ENCODE measurements around the gene NAALADL1.
A peak's percentile ranks its signal among the peaks of the same experiment; 100 is the strongest.

The NAALADL1 gene

GRCh38 chr11:65083134-65083833, 24.9 kb upstream of the NAALADL1 start:
- no peak for DNase-seq

DNA sequence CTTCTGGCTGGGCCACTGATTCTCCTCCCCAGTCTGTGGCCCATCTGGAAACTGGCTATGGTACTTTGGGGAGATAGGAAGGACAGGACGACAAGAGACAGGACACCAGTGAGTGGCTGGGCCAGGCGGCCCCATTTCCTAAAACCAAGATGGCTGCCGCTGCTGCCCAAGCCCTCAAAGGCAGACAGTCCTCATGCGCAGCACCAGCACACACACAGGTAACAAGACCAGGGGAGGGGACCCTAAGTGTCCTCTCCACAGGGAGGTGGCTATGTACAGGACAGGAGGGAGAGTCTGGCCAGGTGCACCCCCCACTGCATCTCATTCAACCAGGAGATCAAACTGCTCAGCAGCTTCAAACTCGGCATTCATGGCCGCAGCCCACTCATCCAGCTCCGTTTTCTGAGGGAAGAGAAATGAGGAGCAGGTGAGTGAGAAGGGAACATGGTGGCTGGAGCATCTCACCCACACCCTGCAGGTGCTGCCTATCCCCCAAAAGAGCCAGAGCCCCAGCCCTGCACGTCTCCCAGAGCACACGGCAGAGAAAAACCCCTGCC, 20.5 kb upstream of the NAALADL1 start:
- no peak for DNase-seq

DNA sequence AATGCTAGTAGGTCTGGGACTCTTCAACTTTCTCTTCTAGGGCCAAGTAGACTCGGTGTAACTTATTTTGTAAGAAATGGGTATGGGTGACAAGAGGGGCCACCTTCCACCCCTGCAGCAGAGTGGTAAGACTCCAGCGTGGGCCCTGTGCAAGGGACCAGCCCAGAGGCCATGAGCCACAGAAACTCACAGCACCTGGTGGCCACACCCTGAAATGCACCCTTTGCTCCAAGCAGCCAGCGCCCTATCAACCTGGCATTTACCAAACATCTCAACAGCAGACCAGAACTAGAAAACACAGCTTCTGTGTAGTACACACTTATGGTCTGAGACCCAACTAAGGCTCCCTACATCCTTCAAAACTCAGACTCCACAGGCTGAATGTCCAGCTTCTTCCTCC, 19.8 kb upstream of the NAALADL1 start:
- DNase-seq = no peak

DNA sequence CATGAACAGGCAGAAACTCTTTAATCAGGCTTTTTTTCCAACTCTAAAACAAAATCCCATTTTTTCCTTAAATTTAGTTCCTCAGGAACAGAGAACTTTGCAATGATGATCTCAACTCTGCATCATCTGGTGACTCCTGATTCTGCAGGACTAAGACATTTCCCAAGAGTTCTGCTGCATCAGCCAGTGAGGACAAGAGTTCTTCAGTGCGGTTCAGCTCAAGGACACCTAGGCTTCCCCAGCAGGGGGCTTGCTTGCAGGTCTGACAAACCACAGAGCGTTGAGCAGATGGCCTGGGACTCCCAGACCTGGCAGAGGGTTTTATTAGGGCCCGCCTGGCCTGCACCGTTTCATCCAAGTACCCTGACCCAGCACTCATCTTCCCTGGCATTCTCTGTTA, 19.1 kb upstream of the NAALADL1 start:
- DNase-seq = no peak

DNA sequence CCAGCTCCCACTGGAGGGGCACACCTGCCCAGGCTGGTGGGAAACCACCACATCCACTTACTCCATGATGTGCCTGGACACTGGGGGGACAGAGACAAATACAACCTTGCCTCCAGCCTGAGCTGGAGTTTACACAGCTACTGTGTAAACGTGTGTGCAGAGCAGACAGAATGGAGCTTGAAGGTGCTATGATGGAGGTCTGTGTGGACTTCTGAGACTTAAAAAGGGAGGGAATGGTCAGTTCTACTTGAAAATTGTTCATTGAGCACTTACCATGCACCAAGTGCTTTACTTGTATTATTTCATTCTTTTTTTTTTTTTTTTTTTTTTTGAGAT, 14.2 kb upstream of the NAALADL1 start:
- no peak for DNase-seq

DNA sequence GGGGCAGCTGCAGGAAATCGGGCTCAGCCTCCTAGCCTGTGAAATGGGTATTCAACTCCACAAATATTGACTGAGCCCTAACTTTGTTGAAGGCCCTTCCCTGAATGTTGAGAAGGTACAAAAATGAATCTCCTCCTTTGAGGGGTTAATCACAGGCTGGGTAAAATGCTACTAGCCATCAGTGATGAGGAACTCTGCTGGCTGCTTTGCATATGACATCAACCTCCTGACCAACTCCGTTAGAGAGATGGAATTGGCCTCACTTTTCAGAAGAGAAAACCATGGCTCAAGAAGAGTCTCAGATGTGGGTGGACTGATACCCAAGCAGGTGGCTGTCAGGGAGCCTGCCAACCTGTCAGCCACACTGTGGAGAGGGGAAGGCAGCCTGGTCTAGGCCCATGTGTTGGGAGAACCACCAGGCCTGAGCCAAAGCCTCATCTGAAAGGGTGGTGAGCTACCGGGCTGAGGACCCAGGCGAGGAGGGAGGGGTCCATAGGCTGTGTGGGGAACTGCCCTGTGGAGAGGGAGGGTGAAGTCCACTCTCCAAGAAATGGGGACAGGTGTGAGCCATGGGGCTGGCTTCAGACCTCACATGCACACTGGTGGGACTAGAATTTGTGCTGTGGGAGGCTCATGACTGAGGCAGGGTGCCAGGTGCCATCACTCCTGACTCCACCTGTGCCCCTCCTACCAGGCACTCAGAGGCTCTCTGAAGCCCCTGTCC, 13.7 kb upstream of the NAALADL1 start:
- DNase-seq = no peak

DNA sequence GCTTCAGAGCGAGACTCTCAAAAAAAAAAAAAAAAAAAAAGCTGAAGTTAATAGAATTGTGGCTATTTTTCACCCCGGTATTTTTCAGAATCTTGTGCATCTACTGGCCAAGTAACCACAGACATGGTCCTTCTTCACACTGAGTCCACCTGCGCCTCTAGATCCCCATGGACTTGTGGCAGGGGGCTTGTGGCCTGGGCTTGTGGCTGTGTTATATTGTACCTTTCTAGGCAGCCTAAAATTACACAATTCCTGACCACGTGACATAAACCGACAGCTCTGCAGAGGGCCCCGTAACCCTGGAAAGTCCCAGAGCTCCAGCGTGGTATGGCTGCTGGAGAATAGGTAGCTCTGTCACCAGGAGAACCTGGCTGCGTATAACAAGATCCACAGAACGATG, 10.9 kb upstream of the NAALADL1 start:
- DNase-seq = no peak

DNA sequence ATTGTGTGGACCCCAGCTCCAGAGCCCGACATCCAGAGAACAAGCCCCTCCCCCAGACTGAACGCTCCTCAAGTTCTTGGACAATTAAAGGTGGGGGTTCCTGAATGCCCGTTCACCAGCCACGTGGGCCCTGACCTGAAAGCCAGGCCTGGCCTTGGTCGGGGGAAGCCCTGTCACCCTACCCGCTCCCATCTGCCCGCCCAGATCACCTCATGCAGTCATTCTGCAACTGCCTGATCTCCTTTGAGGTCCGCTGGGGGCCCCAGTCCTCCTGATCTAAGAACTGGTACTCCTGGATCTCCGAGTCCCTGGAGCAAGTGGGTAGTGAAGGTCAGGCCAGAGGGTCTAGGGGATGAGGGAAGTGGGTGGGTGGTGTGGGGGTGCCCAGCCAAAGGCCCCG, 9.1 kb upstream of the NAALADL1 start:
- DNase-seq = no peak

DNA sequence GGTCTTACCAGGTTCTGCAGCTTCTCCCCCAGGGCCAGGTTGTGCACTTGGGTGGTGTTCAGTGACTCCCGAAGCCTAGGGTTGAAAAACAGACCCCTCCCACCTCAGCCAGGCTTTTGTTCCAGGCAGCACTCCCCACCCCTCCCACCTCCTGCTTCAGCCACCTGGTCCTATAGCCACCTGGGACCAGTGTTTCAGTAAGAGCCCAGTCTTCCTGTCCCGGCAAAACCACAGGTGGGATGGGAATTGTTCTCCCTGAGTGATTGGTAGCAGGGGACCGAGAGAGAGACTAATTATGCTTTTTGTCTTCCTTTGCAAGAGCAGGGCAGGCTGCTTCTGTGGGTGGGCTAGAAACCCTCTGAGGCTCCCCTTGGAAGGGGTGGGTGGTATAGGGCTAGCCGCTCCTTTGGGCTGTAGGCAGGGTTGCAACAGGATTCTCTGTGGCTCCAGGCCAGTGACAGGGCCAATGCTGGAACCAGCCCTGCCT, 8.5 kb upstream of the NAALADL1 start:
- peak; percentile 90 for DNase-seq

DNA sequence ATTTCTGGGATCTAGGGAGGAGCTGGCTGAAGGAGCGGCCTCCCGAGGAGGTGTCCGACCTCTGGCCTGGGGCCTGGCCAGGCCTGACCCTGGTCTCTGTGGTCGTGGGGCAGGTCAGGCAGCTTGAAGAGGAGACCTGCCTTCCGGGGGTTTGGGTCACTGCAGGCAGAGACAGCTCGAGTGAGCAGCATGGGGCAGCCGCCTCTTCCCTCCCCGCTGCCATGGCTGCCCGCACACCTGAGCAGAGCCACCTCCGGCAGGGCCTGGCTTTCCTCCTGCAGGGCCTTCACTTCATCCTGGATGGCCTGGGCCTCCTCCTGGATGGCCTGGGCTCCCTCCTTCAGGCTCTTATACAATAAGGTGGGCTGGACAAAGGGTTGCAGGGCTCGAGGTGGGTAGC, 8.0 kb upstream of the NAALADL1 start:
- DNase-seq = no peak

- DNase-seq = no peak
These were observed 7.5 kb upstream of the NAALADL1 start for GRCh38 chr11:65065851-65066250.

DNA sequence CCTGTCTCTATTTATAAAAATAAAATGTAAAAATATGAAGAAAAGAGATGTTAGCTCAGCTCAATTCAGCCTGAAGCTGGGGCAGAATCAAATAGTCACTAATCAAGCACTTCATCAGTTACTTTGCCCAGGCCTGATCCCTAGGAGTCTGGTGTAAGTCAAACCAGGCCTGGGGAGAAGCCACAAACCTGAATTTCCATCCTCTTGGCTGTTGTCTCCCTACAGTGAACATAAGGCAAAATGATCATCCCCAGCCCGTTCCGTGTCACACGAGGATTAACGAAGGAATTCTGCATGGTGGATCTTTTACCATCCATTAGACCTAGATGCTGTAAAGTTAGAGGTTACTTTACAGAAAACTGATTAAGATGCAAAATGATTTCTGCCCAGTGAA, 6.5 kb upstream of the NAALADL1 start:
- DNase-seq = no peak

DNA sequence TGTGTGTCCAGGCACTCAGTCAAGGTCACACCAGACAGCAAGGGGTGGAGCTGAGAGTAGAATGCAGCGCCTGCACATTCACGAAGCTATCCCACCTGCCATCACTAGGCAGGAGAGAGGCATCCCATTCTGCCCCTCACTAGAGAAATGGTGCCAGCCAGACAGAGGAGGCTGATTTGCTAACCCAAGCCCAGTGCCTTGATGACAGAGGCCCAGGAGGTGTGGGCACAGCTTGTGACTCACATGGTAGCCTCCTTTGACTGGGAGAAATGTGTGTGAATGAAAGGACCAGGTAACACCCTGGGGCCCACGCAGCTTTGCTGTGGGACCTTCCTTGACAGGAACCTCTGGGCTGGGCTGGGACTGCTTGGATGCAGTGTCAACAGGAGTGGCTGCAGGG, 5.2 kb upstream of the NAALADL1 start:
- no peak for DNase-seq

DNA sequence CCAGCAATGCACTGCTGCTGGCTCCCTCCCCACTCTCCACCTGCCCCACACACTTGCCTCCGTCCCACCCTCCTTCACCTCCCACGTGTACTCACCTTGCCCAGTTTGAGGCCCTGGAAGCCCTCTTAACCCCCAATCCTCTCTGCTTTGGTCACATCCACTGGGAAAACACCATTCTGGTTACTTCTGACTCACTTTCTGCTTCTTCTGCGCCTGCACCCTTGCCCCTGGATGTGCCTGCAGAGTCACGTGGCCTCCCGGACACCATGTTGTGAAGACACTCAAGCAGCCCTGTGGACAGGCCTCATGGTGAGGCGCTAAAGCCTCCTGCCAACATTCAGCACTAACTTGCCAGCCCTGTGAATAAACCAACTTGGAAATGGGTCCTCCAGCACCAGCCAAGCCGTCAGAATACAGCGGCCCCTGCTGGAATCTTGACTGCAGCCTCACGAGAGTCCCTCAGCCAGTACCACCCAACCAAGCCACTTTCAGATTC, 2.6 kb upstream of the NAALADL1 start:
- no peak for DNase-seq

DNA sequence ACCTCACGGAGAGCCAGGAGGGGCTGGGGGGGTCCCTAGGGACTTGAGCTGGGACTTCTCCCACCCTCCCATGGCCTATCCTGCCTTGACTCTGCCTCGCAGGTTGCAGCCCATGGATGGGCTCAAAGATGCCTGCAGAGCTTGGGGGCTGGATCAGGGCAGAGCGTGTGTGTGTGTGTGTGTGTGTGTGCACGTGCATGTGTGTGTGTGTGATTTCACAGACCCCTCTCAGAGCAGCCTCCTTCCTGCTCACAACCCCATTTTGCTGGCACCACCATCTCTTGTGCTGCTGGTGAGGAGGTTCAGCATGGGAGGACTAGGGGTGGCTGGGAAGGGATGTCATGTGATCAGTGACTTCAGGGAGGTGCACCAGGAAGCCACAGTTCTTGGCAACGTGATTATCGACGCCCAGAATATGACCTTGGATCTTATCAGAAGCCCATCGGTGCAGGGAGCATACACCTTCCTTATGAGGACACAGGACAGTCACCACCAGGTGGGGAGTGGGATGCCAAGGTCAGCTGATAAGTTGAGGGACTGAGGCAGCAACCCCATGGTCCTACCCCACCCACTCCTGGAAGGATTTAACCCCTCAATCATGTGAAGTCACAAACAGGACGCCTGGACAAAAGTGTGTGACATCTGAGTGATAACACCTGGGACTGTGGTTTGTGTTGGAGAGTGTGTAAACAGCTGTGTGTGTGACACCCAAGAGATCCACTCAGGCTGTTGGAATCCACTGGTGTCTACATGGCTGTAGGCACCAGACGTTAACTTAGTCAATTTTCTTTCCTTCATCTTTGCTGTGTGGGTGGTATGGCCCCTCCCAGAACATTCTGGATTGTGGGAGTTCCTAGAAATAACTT, 1.8 kb upstream of the NAALADL1 start:
- no peak for DNase-seq

GRCh38 chr11:65059523-65059922, 1.2 kb upstream of the NAALADL1 start:
- no peak for DNase-seq

GRCh38 chr11:65058012-65058411, 341 bp downstream of the NAALADL1 start:
- DNase-seq = no peak

- DNase-seq = no peak
These were observed 827 bp downstream of the NAALADL1 start for GRCh38 chr11:65057526-65057925.

GRCh38 chr11:65056999-65057398, 1.4 kb downstream of the NAALADL1 start:
- DNase-seq = no peak

DNA sequence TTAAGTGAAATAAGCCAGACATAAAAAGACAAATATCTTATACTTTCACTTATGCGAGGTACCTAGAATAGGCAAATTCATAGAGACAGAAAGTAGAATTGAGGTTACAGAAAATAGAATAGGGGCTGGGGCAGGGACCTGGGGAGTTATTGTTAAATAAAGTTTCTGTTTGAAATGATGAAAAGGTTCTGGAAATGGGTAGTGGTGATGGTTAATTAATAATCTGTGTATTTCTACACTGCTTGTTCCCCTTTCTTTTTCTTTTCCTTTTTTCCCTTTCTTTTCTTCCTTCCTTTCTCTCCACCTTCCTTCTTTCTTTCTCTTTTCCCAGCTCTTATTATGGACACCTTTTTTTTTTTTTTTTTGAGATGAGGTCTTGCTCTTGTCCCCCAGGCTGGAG, 2.8 kb downstream of the NAALADL1 start:
- no peak for DNase-seq

DNA sequence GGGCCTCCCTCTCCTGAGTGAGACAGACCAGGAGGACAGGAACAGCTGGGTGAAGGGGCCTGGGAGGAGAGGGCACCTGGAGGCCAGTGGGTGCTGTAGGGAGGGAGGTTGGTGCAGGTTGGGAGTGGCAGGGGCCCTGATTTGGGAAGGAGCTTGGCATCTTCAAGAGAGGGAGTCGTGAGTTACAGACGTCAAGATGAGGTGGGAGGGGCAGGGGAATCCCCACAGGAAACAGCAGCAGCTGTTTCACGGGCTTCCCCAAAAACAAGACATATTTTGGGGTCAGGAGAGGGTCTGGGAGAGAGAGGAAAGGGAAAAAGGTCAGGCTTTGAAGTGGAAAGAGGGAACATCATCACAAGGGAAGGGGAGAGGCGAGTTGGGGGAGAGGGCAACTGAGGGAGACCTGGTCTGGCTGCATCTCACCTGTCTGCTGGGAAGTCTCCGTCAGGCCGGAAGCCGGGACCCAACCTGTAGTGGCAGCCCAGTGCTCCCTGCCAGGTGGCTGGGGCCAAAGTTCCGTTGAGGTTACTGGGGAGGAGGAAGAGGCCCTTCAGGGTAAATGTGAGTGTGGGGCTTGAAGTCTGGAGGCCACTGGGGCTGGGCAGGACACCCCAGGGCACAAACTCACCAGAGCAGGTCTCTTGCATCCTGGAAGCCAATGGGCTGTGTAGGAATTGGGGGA, 4.4 kb downstream of the NAALADL1 start:
- no peak for DNase-seq

- no peak for DNase-seq
These were observed 6.9 kb downstream of the NAALADL1 start for GRCh38 chr11:65051398-65051858.
